ENCODE results near the gene DEDD2.
"Not testable (repeated sequence)": the region's sequence is repeated elsewhere in the genome, so short reads cannot be mapped to it uniquely, and the experiment has no call there.

Gene DEDD2
- total RNA-seq: 5.8 to 42.5 (median 17.0) reads per million in 17 experiments

- DNase-seq: peak; percentile 98 to 99 (median 98)
Measured at GRCh38 chr19:42217520-42218437, at the start of gene DEDD2. DEDD2 (minus strand) TSS chr19:42217677; CDS start chr19:42217007, 670 bp downstream.

- DNase-seq: not testable (repeated sequence)
Measured at GRCh38 chr19:42266928-42267603, 49.6 kb upstream of the DEDD2 start.

- DNase-seq: not testable (repeated sequence)
Measured at GRCh38 chr19:42266105-42266504, 48.6 kb upstream of the DEDD2 start.

- DNase-seq: no peak
Measured at GRCh38 chr19:42261763-42262162, 44.3 kb upstream of the DEDD2 start.

- DNase-seq: not testable (repeated sequence)
Measured at GRCh38 chr19:42257842-42258241, 40.4 kb upstream of the DEDD2 start.

GRCh38 chr19:42255766-42256745 is 38.6 kb upstream of the DEDD2 start:
- peak; percentile 25 to 64 (median 59) for DNase-seq

- DNase-seq: peak; percentile 96 to 99 (median 98)
Measured at GRCh38 chr19:42254850-42255765, 37.6 kb upstream of the DEDD2 start, which contains the start of gene ERF. ERF (minus strand) TSS chr19:42255128; CDS start chr19:42254999, 129 bp downstream.

- peak; percentile 67 to 89 (median 82) for DNase-seq
Measured at GRCh38 chr19:42254089-42254849, 36.8 kb upstream of the DEDD2 start.

GRCh38 chr19:42253245-42254088 is 36.0 kb upstream of the DEDD2 start:
- peak; percentile 40 to 64 (median 51) for DNase-seq

GRCh38 chr19:42252365-42253244 is 35.1 kb upstream of the DEDD2 start:
- DNase-seq: peak; percentile 34 to 62 (median 55)

- DNase-seq: no peak
Measured at GRCh38 chr19:42251572-42252358, 34.3 kb upstream of the DEDD2 start.

GRCh38 chr19:42250666-42251531 is 33.4 kb upstream of the DEDD2 start:
- DNase-seq: peak in 3 of 4 experiments; percentile 19 to 34 (median 22)

- no peak for DNase-seq
Measured at GRCh38 chr19:42250183-42250665, 32.7 kb upstream of the DEDD2 start.

GRCh38 chr19:42249769-42250168 is 32.3 kb upstream of the DEDD2 start:
- no peak for DNase-seq

GRCh38 chr19:42249149-42249750 is 31.8 kb upstream of the DEDD2 start:
- no peak for DNase-seq

Measured in suppressor macrophage (primary cell).